Heart right ventricle (tissue), 16 donors: ENCODE data around the gene FLAD1. TPM values are rescaled to one million over a fixed set of nuclear protein-coding genes. Genes with fewer than 3 reads are reported as not detected.

Experiments
- ATAC-seq, 8 donors: fragments of 200-7000 bp; cut with Tn5 transposase; one replicate each; pipeline ENCODE4 v1.9.1; 2020; ENCODE audit warnings: mild to moderate bottlenecking in 8 of 8, moderate library complexity in 8 of 8, moderate number of reproducible peaks in 1 of 8
- DNase-seq, 2 donors: peaks; one replicate each; pipeline ENCODE4 v3.0.0-alpha.2; 2020
- H3K27ac ChIP-seq, 10 donors: fragments of 200-600 bp; sonication (generic) in 2 of 10; one replicate each; pipeline versions ENCODE4 v1.5.0 to v1.8.0; 2020 to 2022; ENCODE audit warnings: mild to moderate bottlenecking in 3 of 10
- H3K27me3 ChIP-seq, 7 donors: fragments of 200-600 bp; one replicate each; pipeline ENCODE4 v1.8.0; 2021 to 2022; ENCODE audit warnings: mild to moderate bottlenecking in 2 of 7
- H3K36me3 ChIP-seq, 9 donors: fragments of 200-600 bp; sonication (generic) in 1 of 9; one replicate each; pipeline versions ENCODE4 v1.5.0 to v1.8.0; 2020 to 2022; ENCODE audit warnings: mild to moderate bottlenecking in 2 of 9
- H3K4me1 ChIP-seq, 9 donors: fragments of 200-600 bp; sonication (generic) in 1 of 9; one replicate each; pipeline versions ENCODE4 v1.5.0 to v1.8.0; 2020 to 2022; ENCODE audit warnings: mild to moderate bottlenecking in 4 of 9
- H3K4me3 ChIP-seq, 10 donors: fragments of 200-600 bp; sonication (generic) in 2 of 10; one replicate each; pipeline versions ENCODE4 v1.5.0 to v1.8.0; 2020 to 2022; ENCODE audit warnings: mild to moderate bottlenecking in 7 of 10, moderate library complexity in 2 of 10
- H3K9me3 ChIP-seq, 11 donors: fragments of 200-600 bp in 10 of 11; sonication (generic) in 2 of 11; one replicate each; pipeline versions ENCODE4 v1.5.0 to v1.8.0; 2013 to 2022; ENCODE audit warnings: mild to moderate bottlenecking in 2 of 11, control low read depth in 1 of 11, moderate library complexity in 1 of 11
- CTCF ChIP-seq, 9 donors: fragments of 200-600 bp; sonication (generic) in 2 of 9; IDR thresholded peaks; one replicate each; pipeline versions ENCODE4 v1.5.0 to v1.8.0; 2021 to 2022; ENCODE audit warnings: antibody characterized with exemption in 9 of 9, mild to moderate bottlenecking in 5 of 9, moderate library complexity in 1 of 9
- WGBS, 2 donors: extraction: QIAGEN DNeasy Blood & Tissue Kit; methylation state at CpG; one replicate each; pipeline ENCODE4 v1.1.7; 2013; ENCODE audit warnings: inconsistent platforms in 1 of 2; 5-methylcytosine and 5-hydroxymethylcytosine counted together
- intact Hi-C, 10 donors: fragments of 100-400 bp; cut with DNase I; formaldehyde crosslinking; loops; one replicate each; pipeline versions ENCODE4 v1.11.1 to v1.14.2; 2022
- polyA plus RNA-seq, 2 donors: library from polyadenylated mRNA; stranded (reverse); fragments of 200-250 nt; gene quantifications; one replicate each; pipeline ENCODE4 v1.2.3, GENCODE V29; 2013
- total RNA-seq, 10 donors: library from RNA; stranded (reverse); fragmentation: NEBNext Ultra II Directional in 3 of 10; extraction: Animal tissue kit (Norgen Biotek cat#: 25700) in 3 of 10; gene quantifications; one replicate each; pipeline versions ENCODE4 v1.2.1 to v1.2.4, GENCODE V29; 2021 to 2023
- donor health status: Arrhythmogenic right ventricular cardiomyopathy.
- donor health status: ischemic (EF 13 %, LVEDD 7.1; RV severe dilation, severe dysfunction).
- donor health status: healthy with polysubstance abuse.
- donor health status: DM: no; HTN: yes; CAD: no.
- donor health status: DM: no; HTN: no; CAD: no.
- donor health status: ischemic (EF 25% LVEDD 6.9; RV normal size, moderate dysfunction).
- donor health status: ischemic (EF 25% LVEDD 5.7; RV mildly dilated, moderate dysfunction).
- donor health status: healthy.
- donor health status: DM: yes; HTN: yes; CAD: no.
- donor health status: Ischemic cardiomyopathy.
- donor health status: ischemic (EF 35%, LVEDD 5.7; RV mildly dilated, moderate dysfunction).
- donor health status: nonischemic (EF 11% LVEDD 7.7; RV severe dilation, severe dysfunction).
- donor health status: DM: yes; HTN: yes; CAD: no.
- donor health status: PGD.
- donor health status: ischemic (EF 29% LVEDD 5.4; RV normal size, mild dysfunction).
- donor health status: nonischemic (EF 23%, LVEDD 6.1; RV moderate dilation, normal function).

FLAD1 gene
- total and polyA plus RNA-seq, 12 donors: 20.1 to 41.6 (median 25.0) TPM

- no peak for ATAC-seq
- intact Hi-C loops: loop anchor here in 6 of 10 donors (5.0 to 10.0 kb wide), 6 partner anchors 33 to 65 kb away; partner anchors contain the start of genes PBXIP1 (in 2 of the 6), ADAM15 (in 1 of the 6), CKS1B (in 1 of the 6) and PYGO2 (in 1 of the 6)
- WGBS, 2 donors: 82 to 84% methylated on average over 11 of the region's 11 CpGs
- no peak overlapping the region for H3K27ac ChIP-seq
- no peak overlapping the region for H3K4me3 ChIP-seq
- no peak for DNase-seq
- H3K27me3 ChIP-seq: no peaks in the 10 kb centered on the region
- peaks cover 0 to 23% (median 8%) of the 10 kb centered on the region in 9 donors for H3K36me3 ChIP-seq
- H3K9me3 ChIP-seq: no peaks in the 10 kb centered on the region
- TF ChIP-seq CTCF (IDR thresholded peaks at IDR 0.05): no peak
- peaks cover 9 to 43% (median 15%) of the 10 kb centered on the region in 9 donors for H3K4me1 ChIP-seq
These were observed 36.5 kb downstream of the FLAD1 start for GRCh38 chr1:155019377-155020245.

- TF ChIP-seq CTCF (IDR thresholded peaks at IDR 0.05): no peak
- Histone ChIP-seq H3K27me3 (no peaks in the 10 kb centered on the region), H3K27ac (no peak overlapping the region), H3K9me3 (no peaks in the 10 kb centered on the region), H3K4me1 (peaks cover 6 to 28% (median 9%) of the 10 kb centered on the region in 9 donors), H3K4me3 (no peak overlapping the region), H3K36me3 (no peaks in the 10 kb centered on the region)
- intact Hi-C loops: no loop called here
- no peak for ATAC-seq
- DNase-seq: no peak
- WGBS, 2 donors: 73 to 78% methylated on average over 8 of the region's 8 CpGs
These were observed 39.2 kb downstream of the FLAD1 start for GRCh38 chr1:155022136-155022926.

- WGBS, 2 donors: 53 to 64% methylated on average over 4 of the region's 4 CpGs
- TF ChIP-seq CTCF (IDR thresholded peaks at IDR 0.05): no peak
- DNase-seq (no peak), ATAC-seq (peak in 6 of 8 donors; percentile 24 to 48 (median 40))
- H3K36me3 ChIP-seq: no peaks in the 10 kb centered on the region
- peaks cover 3 to 23% (median 4%) of the 10 kb centered on the region in 9 donors for H3K4me1 ChIP-seq
- no peak overlapping the region for H3K27ac ChIP-seq
- H3K9me3 ChIP-seq: no peaks in the 10 kb centered on the region
- intact Hi-C loops: no loop called here
- H3K27me3 ChIP-seq: no peaks in the 10 kb centered on the region
- no peak overlapping the region for H3K4me3 ChIP-seq
These were observed 39.7 kb downstream of the FLAD1 start for GRCh38 chr1:155022927-155023236.

- Histone ChIP-seq H3K27ac (no peak overlapping the region), H3K4me1 (peaks cover 0 to 16% (median 0%) of the 10 kb centered on the region in 9 donors), H3K36me3 (no peaks in the 10 kb centered on the region), H3K4me3 (no peak overlapping the region), H3K9me3 (no peaks in the 10 kb centered on the region), H3K27me3 (no peaks in the 10 kb centered on the region)
- ATAC-seq: no peak
- no peak for TF ChIP-seq CTCF (IDR thresholded peaks at IDR 0.05)
- intact Hi-C loops: no loop called here
- no peak for DNase-seq
- WGBS, 2 donors: 81 to 89% methylated on average over 5 of the region's 5 CpGs
These were observed 40.5 kb downstream of the FLAD1 start for GRCh38 chr1:155023627-155024026.
